DLD1 (cell line): ENCODE results near the gene BBOX1.
"Not testable (repeated sequence)": the region's sequence is repeated elsewhere in the genome, so short reads cannot be mapped to it uniquely, and the experiment has no call there.

Experiments
- in situ Hi-C: cut with HindIII; loops from 2 replicates; pipeline ENCODE4 v1.10.0; 2017; ENCODE audit warnings: low sequenced_read_pairs

Gene BBOX1

GRCh38 chr11:27083241-27083640, 42.6 kb downstream of the BBOX1 start:
- in situ Hi-C loops, result no loop called here

GRCh38 chr11:27083782-27084181, 43.2 kb downstream of the BBOX1 start:
- in situ Hi-C loops, result no loop called here

GRCh38 chr11:27084518-27084917, 43.9 kb downstream of the BBOX1 start:
- in situ Hi-C loops, result no loop called here

GRCh38 chr11:27085111-27085510, 44.5 kb downstream of the BBOX1 start:
- in situ Hi-C loops, result no loop called here

- in situ Hi-C loops, result no loop called here
Observed at GRCh38 chr11:27085605-27086004, 45.0 kb downstream of the BBOX1 start.

GRCh38 chr11:27087432-27087831, 46.8 kb downstream of the BBOX1 start:
- in situ Hi-C loops, result no loop called here

GRCh38 chr11:27088353-27088752, 47.7 kb downstream of the BBOX1 start:
- in situ Hi-C loops, result no loop called here

- in situ Hi-C loops, result no loop called here
Observed at GRCh38 chr11:27089746-27090145, 49.1 kb downstream of the BBOX1 start.

- in situ Hi-C loops, result not testable (repeated sequence)
Observed at GRCh38 chr11:27090357-27090948, 49.8 kb downstream of the BBOX1 start.

GRCh38 chr11:27094120-27094519, 53.5 kb downstream of the BBOX1 start:
- in situ Hi-C loops, result no loop called here

GRCh38 chr11:27095059-27095458, 54.4 kb downstream of the BBOX1 start:
- in situ Hi-C loops, result no loop called here

GRCh38 chr11:27095887-27096286, 55.3 kb downstream of the BBOX1 start:
- in situ Hi-C loops, result no loop called here

GRCh38 chr11:27097551-27097950, 56.9 kb downstream of the BBOX1 start:
- in situ Hi-C loops, result no loop called here

GRCh38 chr11:27100534-27100933, 59.9 kb downstream of the BBOX1 start:
- in situ Hi-C loops, result no loop called here

GRCh38 chr11:27107548-27107947, 66.9 kb downstream of the BBOX1 start:
- in situ Hi-C loops, result no loop called here

GRCh38 chr11:27108809-27109208, 68.2 kb downstream of the BBOX1 start:
- in situ Hi-C loops, result no loop called here

- in situ Hi-C loops, result no loop called here
Observed at GRCh38 chr11:27111896-27112295, 71.3 kb downstream of the BBOX1 start.

GRCh38 chr11:27112946-27113345, 72.3 kb downstream of the BBOX1 start:
- in situ Hi-C loops, result no loop called here

GRCh38 chr11:27115051-27115650, 74.5 kb downstream of the BBOX1 start:
- in situ Hi-C loops, result no loop called here

GRCh38 chr11:27116684-27117083, 76.1 kb downstream of the BBOX1 start:
- in situ Hi-C loops, result no loop called here

GRCh38 chr11:27118371-27118770, 77.8 kb downstream of the BBOX1 start:
- in situ Hi-C loops, result no loop called here

- in situ Hi-C loops, result no loop called here
Observed at GRCh38 chr11:27118949-27119348, 78.3 kb downstream of the BBOX1 start.

GRCh38 chr11:27119396-27119795, 78.8 kb downstream of the BBOX1 start:
- in situ Hi-C loops, result no loop called here
